ENCODE results near the gene RNU1-2. TPM values are rescaled to one million over a fixed set of nuclear protein-coding genes. Genes with fewer than 3 reads are reported as not detected.
"Not testable (repeated sequence)": the region's sequence is repeated elsewhere in the genome, so short reads cannot be mapped to it uniquely, and the experiment has no call there.

The RNU1-2 gene
- total and polyA plus RNA-seq, 12 donors = 635 to 5,242 (median 1,949) TPM; not detected in 2

DNA sequence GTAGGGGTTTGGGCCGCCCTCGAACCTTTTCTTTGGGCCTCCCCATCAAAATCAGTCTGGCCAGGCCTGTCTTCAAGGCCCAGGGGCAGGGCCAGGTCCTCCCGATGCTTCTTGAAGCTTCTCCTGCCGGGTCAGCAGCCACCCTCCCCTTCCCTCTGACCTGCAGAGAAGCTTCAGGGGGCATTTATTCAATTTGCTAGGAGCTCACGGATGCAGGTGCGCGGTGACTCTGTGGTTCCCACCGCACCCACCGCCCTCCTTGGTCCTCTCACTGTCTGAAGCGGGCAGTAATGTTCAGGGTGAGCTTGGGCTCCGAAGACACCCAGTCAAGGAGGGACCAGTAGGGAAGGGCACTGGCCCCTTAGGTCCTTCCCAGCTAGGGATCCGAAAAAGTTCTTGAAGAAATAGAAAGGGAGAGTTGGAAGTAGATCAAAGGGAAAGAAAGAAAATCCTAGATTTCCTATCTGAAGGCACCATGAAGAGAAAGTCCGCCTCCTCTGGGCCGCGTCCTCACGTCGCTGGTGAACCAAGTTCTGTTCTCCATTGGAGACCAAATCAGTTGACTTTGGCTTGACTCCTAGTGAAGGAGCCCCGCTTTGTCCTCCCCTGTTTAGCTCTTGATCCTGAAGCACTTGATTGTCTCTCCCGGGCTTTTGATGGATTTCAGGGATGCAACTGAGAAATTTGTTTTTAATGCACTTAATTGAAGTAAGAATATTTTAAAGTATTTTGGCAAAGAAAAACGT lies 8.7 kb upstream of the RNU1-2 start:
- Histone ChIP-seq H3K4me3 (no peak overlapping the region), H3K4me1 (peaks cover 4 to 35% (median 7%) of the 10 kb centered on the region in 9 donors), H3K27me3 (peaks cover 0 to 6% (median 0%) of the 10 kb centered on the region in 7 donors), H3K36me3 (no peaks in the 10 kb centered on the region), H3K9me3 (no peaks in the 10 kb centered on the region), H3K27ac (no peak overlapping the region)
- WGBS, 2 donors = 91% methylated on average over 20 of the region's 20 CpGs
- TF ChIP-seq, protein P1, sequence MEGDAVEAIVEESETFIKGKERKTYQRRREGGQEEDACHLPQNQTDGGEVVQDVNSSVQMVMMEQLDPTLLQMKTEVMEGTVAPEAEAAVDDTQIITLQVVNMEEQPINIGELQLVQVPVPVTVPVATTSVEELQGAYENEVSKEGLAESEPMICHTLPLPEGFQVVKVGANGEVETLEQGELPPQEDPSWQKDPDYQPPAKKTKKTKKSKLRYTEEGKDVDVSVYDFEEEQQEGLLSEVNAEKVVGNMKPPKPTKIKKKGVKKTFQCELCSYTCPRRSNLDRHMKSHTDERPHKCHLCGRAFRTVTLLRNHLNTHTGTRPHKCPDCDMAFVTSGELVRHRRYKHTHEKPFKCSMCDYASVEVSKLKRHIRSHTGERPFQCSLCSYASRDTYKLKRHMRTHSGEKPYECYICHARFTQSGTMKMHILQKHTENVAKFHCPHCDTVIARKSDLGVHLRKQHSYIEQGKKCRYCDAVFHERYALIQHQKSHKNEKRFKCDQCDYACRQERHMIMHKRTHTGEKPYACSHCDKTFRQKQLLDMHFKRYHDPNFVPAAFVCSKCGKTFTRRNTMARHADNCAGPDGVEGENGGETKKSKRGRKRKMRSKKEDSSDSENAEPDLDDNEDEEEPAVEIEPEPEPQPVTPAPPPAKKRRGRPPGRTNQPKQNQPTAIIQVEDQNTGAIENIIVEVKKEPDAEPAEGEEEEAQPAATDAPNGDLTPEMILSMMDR (IDR thresholded peaks at IDR 0.05) = no peak
- ATAC-seq = no peak
- no peak for DNase-seq
- intact Hi-C loops (cut with DNase I) = no loop called here

DNA sequence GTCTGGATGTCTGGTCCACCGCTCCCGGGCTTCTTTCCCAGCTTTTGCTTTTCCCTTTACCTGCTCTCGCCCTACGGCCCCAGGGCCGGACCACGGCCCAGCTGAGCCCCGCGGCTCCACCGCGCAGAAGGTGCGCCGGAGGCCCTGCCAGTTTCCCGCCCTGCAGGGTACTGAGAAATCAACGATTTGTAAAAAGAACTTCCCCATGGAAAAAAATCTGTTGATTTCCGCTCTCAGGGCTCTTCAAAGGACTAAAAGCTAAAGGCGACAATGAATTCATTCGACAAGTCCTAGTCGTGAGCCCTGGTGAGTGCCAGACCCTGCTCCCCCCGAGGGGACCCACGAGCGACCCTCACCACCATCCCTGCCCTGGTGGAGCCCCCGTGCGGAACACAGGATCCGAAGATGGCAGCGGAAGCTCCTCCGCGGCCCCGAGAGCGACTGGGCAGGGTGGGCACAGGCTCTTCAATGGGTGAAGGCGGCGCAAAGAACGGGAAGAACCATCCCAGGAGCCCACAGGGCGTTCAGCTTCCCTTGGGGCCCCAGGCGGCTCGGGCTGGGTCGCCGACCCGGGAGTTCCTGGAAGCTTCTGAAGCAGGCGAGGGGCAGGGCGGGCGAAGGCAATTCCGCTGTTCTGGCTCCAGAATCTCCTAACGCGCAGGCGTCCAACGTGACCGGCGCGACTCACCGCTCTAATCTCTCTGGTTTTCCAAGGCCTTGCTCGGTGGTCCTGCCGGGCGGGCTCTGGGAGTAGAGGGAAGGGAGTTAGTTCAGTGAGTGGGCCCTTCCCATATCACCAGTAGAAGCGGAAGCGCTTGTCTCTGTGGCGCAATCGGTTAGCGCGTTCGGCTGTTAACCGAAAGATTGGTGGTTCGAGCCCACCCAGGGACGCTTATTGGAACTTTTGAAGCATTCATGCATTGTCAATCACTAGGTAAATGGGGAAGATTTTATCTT lies 6.6 kb upstream of the RNU1-2 start:
- peak; percentile 70 to 86 for DNase-seq
- WGBS, 2 donors = 4 to 9% methylated on average over 60 to 63 of the region's 63 CpGs
- ATAC-seq = peak; percentile 91 to 99 (median 93)
- no peaks in the 10 kb centered on the region for H3K36me3 ChIP-seq
- TF ChIP-seq, protein P1 (IDR thresholded peaks at IDR 0.05) = peak in 7 of 9 donors; percentile 4 to 54 (median 34)
- peak overlapping the region; percentile 53 to 76 (median 66) for H3K4me3 ChIP-seq
- H3K27me3 ChIP-seq = no peaks in the 10 kb centered on the region
- peak overlapping the region; percentile 78 to 97 (median 92) for H3K27ac ChIP-seq
- peaks cover 3 to 17% (median 6%) of the 10 kb centered on the region in 9 donors for H3K4me1 ChIP-seq
- intact Hi-C loops (cut with DNase I) = no loop called here
- no peaks in the 10 kb centered on the region for H3K9me3 ChIP-seq

DNA sequence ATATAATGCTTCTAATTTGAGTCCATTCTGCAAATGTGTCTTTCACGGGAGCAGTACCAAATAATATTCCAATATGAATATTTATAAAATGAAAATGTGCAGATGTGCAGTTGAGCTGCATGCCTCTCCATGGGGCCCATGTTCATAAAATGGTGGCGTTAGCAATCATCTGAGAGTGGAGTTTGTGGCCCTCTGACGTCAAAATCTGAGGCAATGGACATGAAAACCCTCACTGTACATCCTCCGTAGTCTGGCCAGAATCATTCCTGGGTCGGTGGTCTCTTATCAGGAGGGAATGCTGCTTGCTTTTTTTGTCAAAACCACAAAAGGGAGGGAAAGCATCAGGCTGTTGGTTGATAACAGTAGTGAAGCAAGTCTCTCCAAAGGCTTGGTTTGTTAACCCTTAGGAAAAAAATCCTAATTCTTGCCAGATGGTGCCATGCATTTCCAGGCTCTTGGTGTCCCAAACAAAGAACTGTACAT lies 5.2 kb upstream of the RNU1-2 start:
- H3K4me3 ChIP-seq; H3K27ac ChIP-seq; ATAC-seq; intact Hi-C loops (cut with DNase I); DNase-seq; H3K36me3 ChIP-seq; H3K9me3 ChIP-seq; H3K27me3 ChIP-seq: not testable (repeated sequence)
- 66 to 67% methylated on average over 5 of the region's 5 CpGs for WGBS, 2 donors
- peaks cover 3 to 16% (median 6%) of the 10 kb centered on the region in 9 donors for H3K4me1 ChIP-seq

DNA sequence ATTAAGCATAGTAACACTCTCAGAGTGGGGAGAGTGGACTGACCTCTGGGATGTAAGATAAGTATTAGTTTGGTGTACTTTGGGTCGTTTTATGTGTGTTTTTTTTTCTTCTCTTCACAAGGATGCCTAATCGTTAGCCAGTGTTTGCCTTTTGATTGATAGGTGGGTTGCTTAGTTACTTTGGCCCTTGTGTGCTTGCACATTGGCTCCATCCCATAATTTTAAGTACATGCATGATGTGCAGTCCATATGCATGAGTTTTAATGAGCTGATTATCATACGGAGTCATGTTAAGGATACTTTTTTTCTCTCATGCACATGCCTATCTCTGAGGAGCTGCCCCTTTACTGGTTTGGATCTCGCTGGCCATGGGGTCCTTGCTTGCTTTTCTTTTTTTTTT lies 4.7 kb upstream of the RNU1-2 start:
- peaks cover 3 to 16% (median 6%) of the 10 kb centered on the region in 9 donors for H3K4me1 ChIP-seq
- ATAC-seq; H3K27me3 ChIP-seq; DNase-seq; H3K27ac ChIP-seq; H3K9me3 ChIP-seq; intact Hi-C loops (cut with DNase I); H3K36me3 ChIP-seq; H3K4me3 ChIP-seq: not testable (repeated sequence)
- WGBS, 2 donors = 58 to 67% methylated on average over 4 of the region's 4 CpGs

DNA sequence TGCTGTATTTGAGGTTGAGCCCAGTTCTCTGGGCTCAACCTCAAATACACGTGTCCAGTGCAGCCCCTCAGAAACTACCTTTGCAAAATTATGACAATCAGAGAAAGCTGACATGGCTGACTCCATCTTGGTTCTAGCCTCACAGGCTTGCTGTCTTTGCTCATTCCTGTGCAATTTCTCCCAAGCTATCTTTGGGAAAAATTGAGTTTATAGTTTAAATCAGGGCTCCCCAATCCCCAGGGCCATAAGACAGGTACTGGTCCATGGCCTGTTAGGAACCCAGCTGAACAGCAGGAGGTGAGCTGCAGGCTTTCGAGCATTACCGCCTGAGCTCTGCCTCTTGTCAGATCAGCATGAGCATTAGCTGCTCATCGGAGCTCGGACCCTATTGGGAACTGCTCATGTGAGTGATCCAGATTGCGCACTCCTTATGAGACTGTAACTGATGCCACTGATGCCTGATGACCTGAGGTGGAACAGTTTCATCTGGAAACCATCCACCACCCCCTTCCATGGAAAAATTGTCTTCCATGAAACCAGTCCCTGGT lies 2.7 kb upstream of the RNU1-2 start:
- H3K27ac ChIP-seq; H3K27me3 ChIP-seq; ATAC-seq; intact Hi-C loops (cut with DNase I); DNase-seq; H3K4me3 ChIP-seq; H3K9me3 ChIP-seq; H3K36me3 ChIP-seq: not testable (repeated sequence)
- WGBS, 2 donors = 65 to 69% methylated on average over 6 of the region's 6 CpGs
- H3K4me1 ChIP-seq = peaks cover 5 to 26% (median 14%) of the 10 kb centered on the region in 9 donors

DNA sequence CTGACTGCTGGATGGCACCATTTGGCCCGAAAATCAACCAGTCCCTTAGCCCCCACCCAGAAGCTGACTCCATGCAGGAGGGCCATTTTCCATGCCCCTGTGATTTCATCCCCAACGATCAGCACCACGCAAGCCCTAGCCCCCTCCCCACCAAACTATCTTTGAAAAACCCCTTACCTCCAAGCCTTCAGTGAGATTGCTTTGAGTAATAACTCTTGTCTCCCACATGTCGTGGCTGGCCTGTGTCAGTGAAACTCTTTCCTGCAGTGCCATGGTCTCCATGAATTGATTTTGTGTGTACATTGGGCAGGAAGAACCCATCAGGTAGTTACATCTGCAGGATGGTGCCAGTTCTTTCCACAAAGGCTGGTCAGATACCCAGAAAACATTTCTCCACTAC lies 2.0 kb upstream of the RNU1-2 start:
- peaks cover 5 to 22% (median 14%) of the 10 kb centered on the region in 9 donors for H3K4me1 ChIP-seq
- H3K36me3 ChIP-seq; ATAC-seq; H3K9me3 ChIP-seq; intact Hi-C loops (cut with DNase I); H3K4me3 ChIP-seq; H3K27me3 ChIP-seq; DNase-seq; H3K27ac ChIP-seq: not testable (repeated sequence)
- WGBS, 2 donors = 64 to 73% methylated on average over 4 of the region's 4 CpGs

DNA sequence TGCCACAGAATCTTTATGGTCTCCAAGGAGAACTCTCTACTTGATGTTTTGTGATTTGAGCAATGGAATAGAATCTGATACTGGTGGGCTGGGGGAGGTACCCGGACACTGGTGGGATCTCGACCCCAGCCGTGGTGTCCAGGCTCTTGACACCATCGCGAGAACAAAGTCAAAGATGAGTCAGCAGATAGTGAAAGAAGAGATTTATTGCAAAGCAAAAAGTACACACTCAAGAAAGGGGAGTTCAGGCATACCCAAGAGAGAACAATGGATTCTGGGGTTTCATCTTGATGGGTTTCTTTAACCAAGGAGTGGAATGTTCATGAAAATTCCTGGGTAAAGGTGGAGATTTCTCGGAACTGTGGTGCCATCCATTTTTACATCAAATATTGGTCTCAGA lies 1.4 kb upstream of the RNU1-2 start:
- DNase-seq; H3K36me3 ChIP-seq; H3K9me3 ChIP-seq; ATAC-seq; intact Hi-C loops (cut with DNase I); H3K27me3 ChIP-seq; H3K27ac ChIP-seq; H3K4me3 ChIP-seq: not testable (repeated sequence)
- H3K4me1 ChIP-seq = peaks cover 5 to 23% (median 14%) of the 10 kb centered on the region in 9 donors
- WGBS, 2 donors = 87 to 88% methylated on average over 6 of the region's 6 CpGs

DNA sequence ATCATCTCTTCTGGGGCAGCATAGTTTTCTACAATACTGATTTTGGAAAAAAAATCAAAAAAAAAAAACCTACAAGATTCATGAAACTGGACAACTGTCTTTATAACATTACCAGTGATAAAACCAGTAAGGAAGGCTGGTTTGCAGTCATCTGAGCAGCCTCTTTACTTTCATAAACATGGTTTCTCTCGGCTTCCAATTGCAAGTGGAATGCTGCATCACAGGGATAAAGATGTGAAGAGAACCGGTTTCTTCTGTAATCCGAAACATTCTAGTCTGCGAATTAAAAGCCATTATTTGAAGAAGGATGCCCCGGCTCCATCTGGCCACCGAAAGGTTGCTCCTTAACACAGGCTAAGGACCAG lies 565 bp upstream of the RNU1-2 start:
- H3K9me3 ChIP-seq; H3K36me3 ChIP-seq; H3K27me3 ChIP-seq; DNase-seq; intact Hi-C loops (cut with DNase I): not testable (repeated sequence)
- peak overlapping the region in 7 of 10 donors; percentile 25 to 58 (median 35) for H3K4me3 ChIP-seq
- 1 to 2% methylated on average over 5 to 6 of the region's 6 CpGs for WGBS, 2 donors
- peaks cover 0 to 17% (median 8%) of the 10 kb centered on the region in 9 donors for H3K4me1 ChIP-seq
- ATAC-seq = peak in 1 of 8 donors; percentile 26
- peak overlapping the region in 7 of 10 donors; percentile 28 to 97 (median 82) for H3K27ac ChIP-seq
